Measurements from ENCODE around the gene CHAT.
"Not testable (repeated sequence)": the region's sequence is repeated elsewhere in the genome, so short reads cannot be mapped to it uniquely, and the experiment has no call there.

Gene CHAT

GRCh38 chr10:49654036-49654693, 40.3 kb downstream of the CHAT start:
- no peak for DNase-seq

GRCh38 chr10:49655099-49655498, 41.3 kb downstream of the CHAT start:
- no peak for DNase-seq

- DNase-seq, result no peak
Measured at GRCh38 chr10:49656845-49657493, 43.1 kb downstream of the CHAT start.

GRCh38 chr10:49657606-49658005, 43.8 kb downstream of the CHAT start:
- DNase-seq, result no peak

GRCh38 chr10:49661140-49661856, 47.5 kb downstream of the CHAT start:
- DNase-seq, result peak; percentile 28

GRCh38 chr10:49662169-49662830, 48.5 kb downstream of the CHAT start:
- no peak for DNase-seq

GRCh38 chr10:49663596-49663995, 49.8 kb downstream of the CHAT start:
- no peak for DNase-seq

GRCh38 chr10:49664006-49664841, 50.4 kb downstream of the CHAT start:
- no peak for DNase-seq

- DNase-seq, result no peak
Measured at GRCh38 chr10:49664842-49665355, 51.1 kb downstream of the CHAT start.

GRCh38 chr10:49666054-49666615, 52.3 kb downstream of the CHAT start:
- no peak for DNase-seq

- no peak for DNase-seq
Measured at GRCh38 chr10:49666685-49667084, 52.8 kb downstream of the CHAT start.

GRCh38 chr10:49667991-49668390, 54.2 kb downstream of the CHAT start:
- DNase-seq, result no peak

GRCh38 chr10:49668684-49669083, 54.8 kb downstream of the CHAT start:
- DNase-seq, result no peak

GRCh38 chr10:49678827-49679479, 65.1 kb downstream of the CHAT start:
- no peak for DNase-seq

- DNase-seq, result no peak
Measured at GRCh38 chr10:49679480-49679893, 65.7 kb downstream of the CHAT start, which contains the start of gene C10orf53. Gene C10orf53, plus strand, starts transcription at chr10:49679651. Its CDS starts 47 bp downstream, at chr10:49679698.

- DNase-seq, result not testable (repeated sequence)
Measured at GRCh38 chr10:49682449-49682848, 68.6 kb downstream of the CHAT start.

- DNase-seq, result no peak
Measured at GRCh38 chr10:49682879-49683278, 69.0 kb downstream of the CHAT start.

- DNase-seq, result no peak
Measured at GRCh38 chr10:49686651-49687050, 72.8 kb downstream of the CHAT start.

- no peak for DNase-seq
Measured at GRCh38 chr10:49688261-49688846, 74.5 kb downstream of the CHAT start.

GRCh38 chr10:49688920-49689319, 75.1 kb downstream of the CHAT start:
- DNase-seq, result no peak

Data from NCI-H2107 (cell line).